COLO829 (cell line): ENCODE measurements around the gene ZNF319.
A peak's percentile ranks its signal among the peaks of the same experiment; 100 is the strongest.

Experiments
- DNase-seq: peaks from one replicate; pipeline ENCODE4 v3.0.0; 2012; ENCODE audit warnings: low spot score

The ZNF319 gene

DNA sequence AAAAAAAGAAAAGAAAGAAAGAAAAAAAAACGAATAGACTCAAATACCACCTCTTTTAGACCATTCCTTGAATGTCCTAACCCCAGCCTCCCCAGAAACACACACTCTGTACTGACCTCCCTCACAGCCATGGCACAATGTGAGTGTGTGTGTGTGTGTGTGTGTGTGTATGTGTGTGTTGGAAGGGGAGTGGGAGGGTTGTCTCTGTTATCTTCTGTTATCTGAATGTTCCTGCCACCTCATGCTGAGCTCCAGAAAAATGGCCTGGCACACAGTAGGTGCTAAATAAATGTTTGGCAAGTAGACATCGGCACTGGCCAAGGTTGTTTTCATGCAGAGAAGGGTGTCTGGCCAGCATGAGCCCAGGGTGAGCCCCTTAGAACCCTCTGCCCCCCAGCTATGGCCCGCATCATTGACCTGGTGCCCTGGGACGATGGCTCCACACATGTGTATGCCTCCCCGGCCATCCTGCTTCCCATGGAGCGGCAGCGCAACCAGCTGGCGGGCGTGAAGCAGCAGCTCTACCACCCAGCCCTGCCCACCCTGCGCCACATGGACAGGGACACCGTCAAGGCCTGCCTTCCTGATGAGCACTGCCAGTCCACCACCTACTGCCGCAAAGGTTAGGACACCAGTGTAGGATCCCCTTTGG is 22.9 kb downstream of the ZNF319 start:
- no peak for DNase-seq

DNA sequence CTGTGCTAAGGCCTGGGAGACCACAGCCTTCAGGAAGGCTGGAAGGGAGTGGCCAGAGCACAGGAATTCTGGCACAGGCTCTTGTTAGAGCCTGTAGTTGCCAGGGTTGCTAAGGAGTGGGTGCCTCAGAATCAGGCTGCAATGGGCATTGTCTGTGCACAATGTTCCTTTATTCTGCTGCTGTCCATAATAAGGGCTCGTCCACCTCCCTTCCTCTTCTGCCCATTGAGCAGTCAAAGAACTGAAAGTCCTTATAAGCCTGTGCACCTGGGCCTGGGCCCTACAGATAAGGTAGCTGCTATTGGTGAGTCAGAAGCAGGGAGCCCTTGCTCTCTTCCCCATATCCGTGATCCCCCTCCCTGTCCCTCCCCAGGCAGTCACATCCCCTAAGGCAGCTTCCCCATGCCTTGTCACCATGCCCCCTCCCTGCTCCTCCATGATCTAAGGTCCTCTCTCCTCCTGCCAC is 24.1 kb downstream of the ZNF319 start:
- DNase-seq: peak; percentile 44

DNA sequence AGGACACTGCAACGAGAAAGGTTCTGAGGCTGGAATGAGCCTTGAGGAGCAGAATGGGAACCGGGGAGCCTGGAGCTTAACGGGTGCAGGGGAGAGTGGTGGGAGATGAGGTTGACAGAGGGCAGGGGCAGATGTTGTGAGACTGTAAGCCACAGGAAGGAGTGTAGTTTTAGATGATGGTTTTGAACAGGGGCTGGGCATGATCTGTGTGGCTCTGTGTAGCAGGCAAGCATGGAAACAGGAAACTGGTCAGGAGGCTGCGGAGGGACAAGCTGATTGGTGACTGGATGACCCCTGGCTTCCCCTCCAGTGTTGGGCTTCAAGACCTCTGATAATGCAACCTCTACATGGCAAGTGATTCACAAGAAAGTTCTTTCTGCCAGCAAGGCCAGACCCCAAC is 28.2 kb downstream of the ZNF319 start:
- DNase-seq: no peak

DNA sequence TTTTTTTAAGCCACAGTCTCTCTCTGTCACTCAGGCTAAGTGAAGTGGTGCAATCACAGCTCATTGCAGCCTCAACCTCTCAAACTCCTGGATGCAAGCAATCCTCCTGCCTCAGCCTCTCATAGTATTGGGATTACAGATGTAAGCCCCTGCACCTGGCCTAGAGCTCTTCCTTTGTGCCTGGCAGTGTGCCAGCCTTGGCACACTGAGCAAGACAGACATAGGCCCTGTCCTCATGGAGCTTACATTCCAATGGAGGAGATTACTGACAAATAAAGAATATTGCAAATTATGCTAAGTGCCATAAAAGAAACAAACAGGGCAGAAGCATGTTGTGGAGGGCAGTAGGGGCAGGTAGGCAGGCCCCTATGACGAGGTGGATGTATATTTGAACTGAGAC is 28.6 kb downstream of the ZNF319 start:
- no peak for DNase-seq

DNA sequence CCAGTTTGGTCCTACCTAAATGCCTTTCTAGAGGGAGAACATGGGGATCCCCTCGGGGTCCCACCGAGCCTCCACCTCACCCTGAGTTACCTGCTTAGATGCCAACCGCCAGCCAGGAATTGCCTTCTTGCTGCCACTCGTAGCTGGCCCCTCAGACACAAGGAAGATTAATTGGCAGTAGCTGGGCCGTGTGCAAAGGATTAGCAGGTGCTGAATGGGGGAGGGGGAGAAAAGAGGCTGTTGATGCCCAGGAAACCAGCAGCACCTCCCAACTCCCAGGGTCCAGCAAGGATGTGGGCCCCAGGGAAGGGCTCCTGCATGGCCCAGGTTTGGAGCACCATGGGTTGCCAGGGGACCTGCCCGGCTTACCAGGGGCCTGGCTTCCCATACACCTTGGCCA is 29.5 kb downstream of the ZNF319 start, which contains the start of gene CNGB1:
TSS of gene CNGB1 (minus strand) at position 159 of the 400 bp plus-strand sequence. CDS start 3,842 bp downstream, outside the sequence.
- DNase-seq: no peak

DNA sequence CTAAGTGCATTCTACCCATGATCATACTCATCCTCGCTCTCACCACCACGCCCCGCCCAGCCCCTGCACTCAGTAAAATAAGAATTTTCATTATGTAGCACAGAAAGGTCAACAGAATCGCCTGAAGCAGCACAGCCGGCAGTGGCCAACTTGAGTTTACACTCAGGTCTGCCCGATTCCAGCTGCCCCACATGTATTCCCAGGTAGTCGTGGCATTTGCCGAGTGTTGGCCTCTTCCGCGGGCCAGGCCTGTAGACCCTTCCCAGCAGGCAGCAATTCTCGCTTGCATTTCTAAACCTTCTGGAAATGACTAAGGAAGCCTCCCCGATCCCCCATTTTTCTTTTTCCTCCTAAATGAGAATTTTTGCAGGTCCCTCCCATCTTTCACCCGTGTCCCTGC is 30.2 kb downstream of the ZNF319 start:
- DNase-seq: no peak

DNA sequence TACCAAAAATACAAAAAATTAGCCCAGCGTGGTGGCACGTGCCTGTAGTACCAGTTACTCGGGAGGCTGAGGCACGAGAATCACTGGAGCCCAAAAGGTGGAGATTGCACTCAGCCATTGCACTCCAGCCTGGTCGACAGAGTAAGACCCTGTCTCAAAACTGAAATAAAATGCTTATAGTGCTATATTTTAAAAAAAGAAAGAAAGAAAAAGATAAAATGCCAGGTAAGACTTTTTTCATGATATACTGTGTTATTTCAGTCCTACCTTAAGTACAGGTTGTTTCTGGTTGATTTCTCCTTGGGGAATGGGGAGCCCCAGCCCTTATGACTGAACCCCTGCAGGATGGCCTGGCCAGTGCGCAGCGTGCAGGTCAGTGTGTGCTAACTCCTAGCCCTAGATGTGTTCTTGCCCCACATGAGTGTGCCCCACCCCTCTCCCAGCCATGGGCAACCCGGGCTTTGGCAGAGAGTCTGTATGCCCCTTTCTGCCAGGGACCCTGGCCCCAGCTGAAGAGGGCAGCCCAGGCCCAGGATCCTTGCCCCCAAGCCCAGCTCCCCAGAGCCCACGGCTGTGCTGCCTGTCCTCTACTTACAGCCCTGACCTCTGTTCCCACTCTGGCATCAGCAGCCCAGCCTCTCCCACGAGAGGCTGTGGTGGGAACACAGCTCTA is 30.9 kb downstream of the ZNF319 start:
- DNase-seq: no peak

DNA sequence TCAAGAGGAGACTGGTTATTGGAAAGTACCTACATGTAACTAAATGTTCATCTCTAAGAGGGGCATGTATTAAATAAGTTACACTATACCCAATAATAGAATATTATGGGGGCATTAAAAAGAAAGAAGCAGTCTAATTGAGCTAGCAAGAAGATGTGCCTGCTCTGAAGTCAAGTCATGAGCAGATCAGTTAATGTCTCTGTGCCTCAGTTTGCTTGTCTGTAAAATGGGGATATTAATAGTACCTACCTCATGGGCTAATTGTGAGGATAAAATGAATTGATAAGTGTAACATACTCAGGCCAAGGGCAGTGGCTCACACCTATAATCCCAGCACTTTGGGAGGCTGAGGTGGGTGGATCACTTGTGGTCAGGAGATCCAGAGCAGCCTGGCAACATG is 32.6 kb downstream of the ZNF319 start:
- no peak for DNase-seq

DNA sequence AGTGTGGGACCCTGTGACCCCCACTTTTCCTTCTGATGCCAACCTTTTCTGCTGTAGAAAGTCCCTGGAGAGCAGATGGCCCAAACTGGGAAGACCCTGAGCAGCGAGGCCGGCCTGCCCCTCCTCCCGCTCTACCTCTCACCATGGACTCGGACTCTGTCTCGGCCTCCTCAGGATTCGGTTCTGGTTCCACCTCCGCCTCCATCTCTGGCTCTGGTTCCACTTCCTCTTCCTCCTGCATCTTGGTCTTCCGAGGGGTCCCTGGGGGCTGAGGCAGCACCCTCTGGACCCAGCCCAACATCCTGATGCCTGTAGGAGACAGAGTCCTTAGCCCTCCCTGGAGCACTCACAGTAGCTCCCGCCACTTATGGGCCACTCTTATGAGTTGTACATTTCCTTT is 33.5 kb downstream of the ZNF319 start:
- DNase-seq: no peak

DNA sequence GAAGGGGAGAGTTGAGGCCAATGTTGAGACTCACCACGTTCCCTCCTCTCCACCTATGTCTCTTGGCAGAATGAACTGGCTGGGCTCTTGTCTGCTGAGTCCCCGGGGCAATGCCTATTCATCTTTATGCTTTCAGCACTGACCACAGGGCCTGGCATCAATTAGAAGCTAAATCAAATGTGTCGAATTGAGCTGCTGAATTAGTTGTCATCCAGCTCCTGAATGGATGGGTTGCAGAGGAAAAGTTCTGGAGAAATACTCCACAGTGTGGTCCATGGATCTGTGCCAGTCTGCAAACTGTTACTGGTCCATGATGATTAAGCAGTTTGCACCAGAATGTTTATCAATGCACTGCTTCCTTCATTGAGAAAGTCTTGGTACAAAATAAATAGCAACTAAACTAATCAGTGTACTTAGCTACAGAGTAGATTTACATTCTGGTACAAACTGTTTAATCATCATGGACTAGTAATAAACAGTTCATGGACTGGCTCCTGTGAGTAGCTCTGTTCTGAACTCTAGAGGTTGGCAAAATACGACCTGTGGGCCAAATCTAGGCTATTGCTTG is 34.2 kb downstream of the ZNF319 start:
- DNase-seq: no peak

DNA sequence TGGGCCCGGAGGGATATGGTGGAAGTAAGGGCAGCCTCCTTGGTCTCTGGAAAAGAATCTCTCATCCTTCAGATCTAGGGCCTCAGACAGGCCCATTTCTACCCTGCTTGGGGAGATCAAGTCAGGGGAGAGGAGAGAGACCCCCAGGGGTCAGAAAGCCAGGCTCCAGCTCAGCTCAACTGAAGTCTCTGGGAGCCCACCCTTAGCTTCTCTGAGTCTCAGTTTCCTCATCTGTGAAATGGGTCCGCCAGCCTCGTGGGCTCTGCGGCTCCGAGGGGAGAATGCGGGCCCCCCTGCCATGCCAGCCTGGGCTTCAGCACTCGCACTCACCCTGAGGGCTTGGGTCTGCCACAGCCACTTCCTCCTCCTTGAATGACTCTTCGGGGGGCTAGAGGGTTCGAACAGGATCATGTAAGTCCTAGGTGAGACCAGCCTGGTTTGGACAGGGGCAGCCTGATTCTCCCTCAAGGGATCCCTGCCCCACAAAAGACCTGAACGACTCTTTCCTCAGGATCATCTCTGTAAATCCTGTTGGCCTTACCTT is 36.2 kb downstream of the ZNF319 start:
- no peak for DNase-seq

DNA sequence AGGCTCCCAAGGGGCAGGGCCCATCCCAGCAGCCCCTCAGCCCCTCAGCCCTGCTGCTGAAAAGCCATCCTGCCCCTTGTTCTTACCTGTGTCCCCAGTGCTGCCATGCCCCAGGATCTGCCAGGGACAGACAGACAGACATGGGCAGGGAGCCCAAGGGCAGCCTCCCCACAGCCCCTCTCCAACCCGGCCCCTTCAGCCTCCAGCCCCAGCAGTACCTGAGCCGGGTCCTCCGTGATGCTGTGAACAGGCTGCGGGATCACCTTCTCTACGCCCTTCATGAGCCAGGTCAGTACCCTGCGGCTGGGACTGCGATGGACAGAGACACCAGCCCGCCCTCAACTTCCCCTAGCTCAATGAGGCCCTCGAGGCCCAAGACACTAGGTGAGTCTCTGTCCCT is 37.7 kb downstream of the ZNF319 start:
- DNase-seq: no peak

DNA sequence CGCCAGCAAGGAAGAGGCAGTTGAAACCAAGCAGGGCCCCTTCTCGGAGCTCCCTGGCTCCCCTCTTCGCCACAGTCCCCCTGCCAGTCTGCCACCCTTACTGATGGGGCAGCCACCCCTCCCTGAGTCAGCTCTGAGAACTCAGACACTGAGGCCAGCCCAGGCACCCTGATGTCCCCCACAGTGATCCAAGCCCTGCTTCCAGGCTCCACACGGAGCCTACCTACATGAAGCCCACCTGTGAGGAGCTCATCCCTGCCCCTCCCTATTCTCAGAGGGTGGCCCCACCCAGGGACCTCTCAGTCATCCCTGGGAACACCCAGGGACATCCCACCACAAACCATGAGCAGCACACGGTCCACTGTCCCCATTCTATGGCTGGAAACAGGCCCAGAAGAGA is 38.4 kb downstream of the ZNF319 start:
- DNase-seq: no peak

DNA sequence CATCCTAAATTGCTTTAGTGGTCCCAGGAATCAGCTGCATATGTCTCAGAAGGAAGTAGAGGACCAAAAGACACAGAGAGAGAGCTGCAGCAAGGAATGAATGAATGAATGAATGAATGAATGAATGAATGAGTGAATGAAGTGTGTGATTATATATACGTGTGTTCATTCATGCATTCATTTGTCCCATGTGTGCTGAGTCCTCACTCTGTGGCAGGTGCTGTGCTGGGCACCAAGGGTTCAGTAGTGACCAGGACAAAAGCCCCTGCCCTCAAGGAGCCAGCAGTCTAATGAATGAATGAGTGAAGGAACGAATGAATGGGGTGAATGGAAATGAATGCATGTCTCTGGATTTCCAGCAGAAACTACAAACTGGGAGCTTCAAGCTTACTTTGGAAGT is 38.9 kb downstream of the ZNF319 start:
- DNase-seq: no peak

DNA sequence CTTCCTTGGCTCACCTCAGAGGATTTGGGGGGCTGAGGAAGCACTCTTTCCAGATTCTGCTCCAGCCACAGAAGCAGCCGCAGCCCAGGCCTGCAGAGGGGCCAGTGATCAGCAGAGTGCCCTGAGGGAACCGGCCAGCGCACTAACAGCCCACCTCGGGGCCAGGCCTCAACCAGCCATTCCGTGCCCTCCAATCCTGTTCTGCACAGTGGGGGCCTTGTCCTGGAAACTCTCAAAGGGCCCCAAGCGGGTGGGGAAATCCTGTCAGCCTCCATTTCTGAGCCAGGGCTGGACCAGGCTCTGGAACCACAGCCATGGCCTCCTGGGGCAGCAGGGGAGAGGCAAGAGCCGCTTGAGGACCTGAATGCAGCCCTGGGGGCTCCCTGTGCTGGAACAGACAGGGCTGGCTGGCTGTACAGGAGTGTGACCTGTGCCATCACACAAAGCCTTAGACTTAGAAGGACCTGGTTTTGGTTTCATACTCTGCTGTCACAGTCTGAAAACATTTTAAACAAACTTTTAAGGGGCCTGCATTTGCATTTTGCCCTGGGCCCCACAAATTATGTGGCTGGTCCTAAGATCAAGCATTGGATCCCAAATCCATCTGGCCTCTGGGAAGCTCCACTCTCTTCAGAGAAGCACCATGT is 39.5 kb downstream of the ZNF319 start:
- DNase-seq: no peak

DNA sequence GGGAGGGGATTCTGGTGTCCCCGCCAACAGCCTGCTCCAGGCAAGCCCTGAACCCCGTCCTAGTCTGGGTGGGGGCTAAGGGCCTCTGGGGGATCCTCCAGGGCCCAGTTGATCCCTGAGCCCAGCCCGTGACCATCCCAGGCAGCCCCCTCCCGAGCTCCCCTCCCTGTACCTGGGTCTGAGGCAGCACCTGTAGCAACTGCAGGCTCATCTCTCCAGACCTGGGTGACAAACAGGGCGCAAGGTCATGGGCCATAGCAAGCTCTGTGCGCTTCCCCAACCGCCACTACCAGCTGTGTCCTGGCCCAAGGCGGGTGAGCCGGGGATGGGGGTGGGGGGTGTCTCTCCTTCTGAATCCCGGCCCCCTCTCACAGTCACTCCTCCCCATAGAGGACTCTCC is 40.2 kb downstream of the ZNF319 start:
- DNase-seq: no peak

DNA sequence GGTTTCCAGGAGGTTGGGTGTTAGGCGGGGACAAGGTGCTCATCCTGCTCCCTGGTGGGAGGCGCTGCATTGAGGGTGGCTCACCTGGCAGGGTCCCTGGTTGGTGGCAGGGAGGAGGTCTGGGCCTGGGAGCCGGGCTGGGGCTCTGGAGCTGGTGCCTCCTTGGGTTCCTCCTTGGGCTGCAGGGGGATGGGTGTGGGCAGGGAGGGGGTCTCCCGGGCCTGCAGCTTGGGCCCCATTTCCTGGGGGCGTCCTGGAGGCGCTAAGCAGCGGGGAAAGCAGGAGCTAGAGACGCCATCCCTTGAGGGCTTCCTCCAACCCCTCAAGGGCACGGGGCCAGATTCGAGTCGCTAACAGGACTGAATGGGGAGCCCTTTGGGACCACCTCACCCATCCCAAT is 40.7 kb downstream of the ZNF319 start:
- no peak for DNase-seq

DNA sequence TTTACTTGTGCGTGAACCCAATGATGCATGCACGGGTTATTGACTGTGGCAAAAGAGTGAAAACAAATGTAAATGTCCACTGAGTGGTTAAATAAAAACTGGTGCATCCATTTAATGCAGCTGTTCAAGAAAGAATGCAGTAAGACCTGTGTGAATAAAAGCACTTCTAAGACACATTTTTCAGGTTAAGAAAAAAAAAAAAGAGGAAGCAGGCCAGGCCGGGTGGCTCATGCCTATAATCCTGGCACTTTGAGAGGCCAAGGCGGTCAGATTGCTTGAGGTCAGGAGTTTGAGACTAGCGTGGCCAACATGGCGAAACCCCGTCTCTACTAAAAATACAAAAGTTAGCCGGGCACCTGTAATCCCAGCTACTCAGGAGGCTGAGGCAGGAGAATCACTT is 41.4 kb downstream of the ZNF319 start:
- DNase-seq: no peak

DNA sequence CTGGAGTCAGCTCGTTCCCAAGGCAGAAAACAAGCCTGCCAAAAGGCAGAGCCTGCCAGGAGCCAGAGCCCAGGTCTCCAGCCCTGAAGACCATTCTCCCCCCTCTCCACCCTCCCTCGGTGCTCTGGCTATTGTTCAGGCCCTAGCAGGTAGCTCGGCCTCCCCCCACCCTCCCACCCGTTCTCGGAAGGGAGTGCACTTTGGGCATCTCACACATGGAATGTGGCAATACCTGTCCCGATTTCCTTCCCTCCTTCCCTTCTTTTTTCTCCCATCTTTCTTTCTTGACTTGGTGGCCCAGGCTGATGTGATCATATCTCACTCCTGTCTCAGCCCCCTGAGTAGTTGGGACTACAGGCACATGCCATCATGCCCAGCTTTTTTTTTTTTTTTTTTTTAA is 41.9 kb downstream of the ZNF319 start:
- no peak for DNase-seq

DNA sequence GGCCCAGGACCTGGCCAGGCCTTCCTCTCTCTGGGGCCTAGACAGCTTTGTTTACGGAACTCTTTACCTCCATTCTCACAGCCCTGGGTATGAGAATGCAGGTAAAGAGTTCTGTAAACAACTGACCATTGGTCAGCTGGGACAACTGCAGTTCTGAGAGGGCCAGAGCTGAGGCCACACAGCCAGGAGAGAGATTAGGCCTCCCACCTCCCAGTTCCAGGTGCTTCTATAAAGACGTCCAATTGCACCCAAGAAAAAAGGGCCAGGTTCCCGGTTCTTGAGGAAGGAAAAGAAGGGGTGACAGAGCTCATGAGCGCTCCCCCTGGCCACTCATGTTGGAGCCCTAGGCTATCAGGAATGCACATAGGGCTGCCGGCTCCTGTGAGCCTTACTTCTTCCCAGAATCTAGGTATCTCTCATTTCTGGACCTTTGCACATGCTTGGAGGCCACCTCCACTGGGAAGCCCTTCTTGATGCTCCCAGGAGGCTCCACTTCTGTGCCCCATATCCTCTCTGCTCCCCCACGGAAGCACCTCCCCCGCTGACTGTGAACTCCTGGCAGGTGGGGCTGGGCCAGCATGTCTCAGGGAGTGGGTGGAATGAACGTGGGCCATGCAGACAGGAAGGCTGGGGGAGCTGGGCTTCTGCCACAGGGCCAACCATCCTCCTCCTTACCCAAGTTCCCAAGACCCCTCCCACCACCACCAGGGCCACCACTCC is 42.6 kb downstream of the ZNF319 start:
- DNase-seq: no peak

DNA sequence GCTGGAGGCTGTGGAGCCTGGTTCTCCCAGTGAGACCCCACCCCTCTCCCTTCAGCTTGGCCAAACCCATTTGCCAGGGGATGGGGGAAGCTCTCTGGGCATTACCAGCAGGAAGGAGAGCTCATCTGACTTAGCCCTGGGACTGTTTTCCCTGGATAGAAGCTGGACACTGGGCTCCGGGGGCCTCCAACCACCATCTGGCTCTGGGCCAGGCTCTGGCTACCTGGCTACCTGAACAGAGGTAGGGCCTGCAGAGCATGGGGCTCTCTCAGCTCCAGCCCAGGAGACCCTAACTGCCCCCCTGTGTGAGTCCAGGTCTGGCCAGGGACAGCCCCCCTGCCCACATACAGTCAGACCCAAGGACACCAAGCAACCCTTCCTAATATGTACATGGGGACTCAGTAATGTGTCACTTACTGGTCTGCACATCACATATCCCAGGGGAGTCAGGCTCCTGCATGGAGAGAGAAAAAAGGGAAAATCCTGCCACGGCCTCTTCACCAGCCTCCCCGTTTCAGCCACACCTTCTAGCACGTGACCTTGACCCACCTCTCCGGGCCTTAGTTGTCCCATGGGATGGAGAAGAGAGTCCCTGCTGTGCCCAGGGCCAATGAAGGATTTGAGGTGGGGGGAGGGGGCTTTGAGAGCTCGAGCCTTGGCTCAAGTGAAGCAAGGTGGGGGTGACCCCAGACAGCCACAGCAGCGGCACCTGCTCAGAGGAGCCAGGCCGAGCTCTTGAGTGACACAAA is 43.4 kb downstream of the ZNF319 start:
- DNase-seq: no peak
